ENCODE measurements around the gene TGM5. TPM values are rescaled to one million over a fixed set of nuclear protein-coding genes. Genes with fewer than 3 reads are reported as not detected.

Gene TGM5
- total RNA-seq, 2 donors from 2014 or later: 0.56 to 1.0 TPM

DNA sequence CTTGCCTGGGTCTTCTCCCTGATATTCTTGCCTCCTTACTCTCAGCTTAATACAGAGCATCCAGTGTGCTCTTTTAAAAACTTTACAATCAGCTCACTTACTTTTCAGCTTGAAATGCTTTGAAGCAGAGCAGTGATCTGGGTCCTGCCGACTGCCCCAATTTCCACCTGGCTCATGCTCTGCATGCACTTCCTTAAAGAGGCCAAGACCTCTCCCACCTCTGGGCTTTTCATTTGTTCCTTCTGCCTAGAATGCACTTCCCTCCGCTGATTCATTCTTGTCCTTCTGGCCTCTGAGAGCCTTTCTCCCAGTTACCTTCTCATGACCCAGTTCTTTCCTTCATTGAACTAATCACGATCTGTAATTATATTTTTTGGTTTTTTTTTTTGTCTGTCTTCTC, 83.5 kb downstream of the TGM5 start:
- no peak for DNase-seq (ENCODE audit: low spot score)
- intact Hi-C loops (cut with DNase I): no loop called here

Other genes starting within 250 kb of the TGM5 start
- gene UBR1, start 160.9 kb downstream of the TGM5 start, total RNA-seq: 10 to 100 TPM; 36.5 to 39.1 TPM
- gene TMEM62, start 133.3 kb downstream of the TGM5 start, total RNA-seq: 10 to 100 TPM; 16.0 to 17.3 TPM
- 10 to 100 TPM; 49.6 to 52.6 TPM for gene CCNDBP1, start 81.5 kb downstream of the TGM5 start, total RNA-seq
- under 1 TPM; 0.43 to 0.65 TPM for gene EPB42, start 45.9 kb downstream of the TGM5 start, total RNA-seq
- gene TGM7, start 35.3 kb upstream of the TGM5 start, total RNA-seq: not detected
- gene LCMT2, start 63.6 kb upstream of the TGM5 start, total RNA-seq: 1 to 10 TPM; 5.5 to 7.4 TPM
- 10 to 100 TPM; 17.1 to 17.9 TPM for gene ZSCAN29, start 104.1 kb upstream of the TGM5 start, total RNA-seq
- 10 to 100 TPM; 11.9 to 12.4 TPM for gene TUBGCP4, start 104.2 kb upstream of the TGM5 start, total RNA-seq
- gene TP53BP1, start 226.2 kb upstream of the TGM5 start, total RNA-seq: 10 to 100 TPM; 30.5 to 35.7 TPM

Data from posterior vena cava (tissue), 2 donors.